Vein endothelial cell (primary cell): ENCODE measurements around the gene DCTN5. TPM values are rescaled to one million over a fixed set of nuclear protein-coding genes. Genes with fewer than 3 reads are reported as not detected.

Experiments
- total RNA-seq: library from RNA; depleted of rRNA; stranded (reverse); fragments of >200 nt; gene quantifications from 2 replicates; pipeline ENCODE4 v1.2.3, GENCODE V29; 2012

DCTN5 gene
- total RNA-seq = 66.0 and 85.2 TPM in 2 replicates

GRCh38 chr16:23640931-23641765 is at the start of gene DCTN5, which contains the start of gene PALB2:
Gene DCTN5, plus strand, starts transcription at chr16:23641466. Its CDS starts 77 bp downstream, at chr16:23641543.
Gene PALB2, minus strand, starts transcription at chr16:23641310. Its CDS starts 153 bp downstream, at chr16:23641157.

GRCh38 chr16:23595951-23596720 is 45.1 kb upstream of the DCTN5 start, which contains the start of gene NDUFAB1:
Gene NDUFAB1, minus strand, starts transcription at chr16:23596316. Its CDS starts 26 bp downstream, at chr16:23596290.

DNA sequence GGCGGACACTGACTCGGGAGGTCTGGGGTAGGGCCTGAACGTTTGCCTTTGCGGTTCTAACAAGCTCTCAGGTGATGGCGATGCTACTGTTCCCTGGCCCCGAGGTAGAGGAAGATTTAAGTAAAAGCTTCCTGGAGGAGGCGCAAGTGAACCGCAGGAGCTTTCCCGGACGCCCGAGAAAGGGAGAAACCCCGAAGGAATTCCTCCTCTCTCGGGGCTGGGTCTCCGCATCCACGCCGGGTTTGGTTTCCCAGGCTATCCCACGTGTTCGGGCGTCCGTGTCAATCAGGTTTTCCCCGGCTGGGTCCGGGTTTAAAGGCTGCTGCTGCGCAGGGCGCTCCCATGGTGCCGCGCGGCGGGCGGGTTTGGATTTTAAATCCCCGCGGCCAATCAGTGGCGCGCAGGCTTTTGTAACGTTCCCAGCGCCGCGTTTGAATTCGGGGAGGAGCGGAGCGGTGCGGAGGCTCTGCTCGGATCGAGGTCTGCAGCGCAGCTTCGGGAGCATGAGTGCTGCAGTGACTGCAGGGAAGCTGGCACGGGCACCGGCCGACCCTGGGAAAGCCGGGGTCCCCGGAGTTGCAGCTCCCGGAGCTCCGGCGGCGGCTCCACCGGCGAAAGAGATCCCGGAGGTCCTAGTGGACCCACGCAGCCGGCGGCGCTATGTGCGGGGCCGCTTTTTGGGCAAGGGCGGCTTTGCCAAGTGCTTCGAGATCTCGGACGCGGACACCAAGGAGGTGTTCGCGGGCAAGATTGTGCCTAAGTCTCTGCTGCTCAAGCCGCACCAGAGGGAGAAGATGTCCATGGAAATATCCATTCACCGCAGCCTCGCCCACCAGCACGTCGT is 37.4 kb downstream of the DCTN5 start, which contains the start of gene PLK1:
TSS of gene PLK1 (plus strand) at position 460 of the 844 bp plus-strand sequence. CDS start at position 504, 44 bp downstream.

DNA sequence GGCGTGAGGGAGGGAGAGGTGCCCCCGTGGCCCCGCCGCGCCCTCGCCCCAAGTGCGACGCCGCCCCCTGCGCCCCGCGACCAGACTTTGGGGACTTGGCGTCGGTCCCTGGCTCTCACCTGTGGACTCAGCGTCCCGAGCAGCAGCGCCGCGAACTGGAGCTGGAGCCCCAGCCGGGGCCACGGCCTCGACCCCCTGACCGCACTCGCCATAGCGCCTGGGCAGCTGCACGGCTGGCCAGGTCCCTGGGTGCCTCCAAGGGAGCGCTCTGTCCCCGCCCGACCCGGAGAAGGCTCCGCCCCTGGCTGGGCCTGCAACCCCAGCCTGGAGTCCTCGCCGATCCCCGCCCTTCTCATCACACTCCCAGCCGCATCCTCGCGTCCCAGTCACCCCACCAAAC is 71.7 kb downstream of the DCTN5 start, which contains the start of gene ERN2:
TSS of gene ERN2 (minus strand) at position 247 of the 400 bp plus-strand sequence. CDS start at position 212, 35 bp downstream.

Other genes starting within 250 kb of the DCTN5 start
- 16.7 and 26.8 TPM in 2 replicates for gene COG7, start 188.3 kb upstream of the DCTN5 start, total RNA-seq
- 36.3 and 52.1 TPM in 2 replicates for gene GGA2, start 131.0 kb upstream of the DCTN5 start, total RNA-seq
- gene EARS2, start 84.1 kb upstream of the DCTN5 start, total RNA-seq = 19.4 and 24.8 TPM in 2 replicates
- 91.8 and 97.7 TPM in 2 replicates for gene UBFD1, start 83.7 kb upstream of the DCTN5 start, total RNA-seq
- 104 and 112 TPM in 2 replicates for gene NDUFAB1, start 45.1 kb upstream of the DCTN5 start, total RNA-seq
- gene PALB2, start 156 bp upstream of the DCTN5 start, total RNA-seq = 11.1 and 19.5 TPM in 2 replicates
- 22.5 and 36.5 TPM in 2 replicates for gene PLK1, start 37.4 kb downstream of the DCTN5 start, total RNA-seq
- gene ERN2, start 71.8 kb downstream of the DCTN5 start, total RNA-seq = not detected in 2 replicates
- gene CHP2, start 113.6 kb downstream of the DCTN5 start, total RNA-seq = not detected in 2 replicates
- under 0.01 TPM in 1 of 2 replicates, not detected in the other for gene PRKCB, start 194.5 kb downstream of the DCTN5 start, total RNA-seq